Fibroblast of lung (primary cell): Measurements from ENCODE around the gene TXNRD2.

Experiments
- CTCF ChIP-seq, 2 donors: IDR thresholded peaks in 1 of 2; conservative IDR thresholded peaks in 1 of 2; 1 replicate in 1 of 2; 2 replicates in 1 of 2; pipeline ENCODE4 v1.5.1; 2011 to 2012; ENCODE audit warnings: low read length in 2 of 2, control low read depth in 1 of 2, inconsistent platforms in 1 of 2, low read depth in 1 of 2, mild to moderate bottlenecking in 1 of 2
- EZH2 ChIP-seq: IDR thresholded peaks from 2 replicates; pipeline ENCODE4 v1.5.1; 2012; ENCODE audit warnings: low read length, control low read depth, mild to moderate bottlenecking; ENCODE audit errors: missing control alignments

- TF ChIP-seq CTCF (conservative IDR thresholded peaks at IDR 0.05 in 1 of 2, IDR thresholded peaks at IDR 0.05 in 1 of 2; ENCODE audit: low read depth in 1 of 2, low read length in 2 of 2): no peak
- no peak for TF ChIP-seq EZH2
Measured at GRCh38 chr22:19984851-19985811, 43.5 kb upstream of the TXNRD2 start.
